Right lobe of liver (tissue), 6 donors: Measurements from ENCODE around the gene B9D1. TPM values are rescaled to one million over a fixed set of nuclear protein-coding genes. Genes with fewer than 3 reads are reported as not detected.

ENCODE experiments used
- ATAC-seq, 4 donors: fragments of 200-7000 bp; cut with Tn5 transposase; one replicate each; pipeline ENCODE4 v1.9.1; 2020; ENCODE audit warnings: mild to moderate bottlenecking in 4 of 4, moderate library complexity in 4 of 4
- DNase-seq, 3 donors: peaks; one replicate each; pipeline ENCODE4 v3.0.0-alpha.2; 2020
- H3K27ac ChIP-seq, 3 donors: fragments of 200-600 bp; one replicate each; pipeline ENCODE4 v1.8.0; 2022
- H3K27me3 ChIP-seq, 2 donors: fragments of 200-600 bp; one replicate each; pipeline ENCODE4 v1.8.0; 2022
- H3K36me3 ChIP-seq, 4 donors: fragments of 200-600 bp; sonication (generic) in 1 of 4; one replicate each; pipeline versions ENCODE4 v1.5.1 to v1.8.0; 2017 to 2022; ENCODE audit warnings: control low read depth in 1 of 4
- H3K4me1 ChIP-seq, 4 donors: fragments of 200-600 bp; sonication (generic) in 1 of 4; one replicate each; pipeline versions ENCODE4 v1.5.1 to v1.8.0; 2017 to 2022; ENCODE audit warnings: control low read depth in 1 of 4
- H3K4me3 ChIP-seq, 3 donors: fragments of 200-600 bp; one replicate each; pipeline ENCODE4 v1.8.0; 2022
- H3K9me3 ChIP-seq, 4 donors: fragments of 200-600 bp; sonication (generic) in 1 of 4; one replicate each; pipeline versions ENCODE4 v1.5.1 to v1.8.0; 2017 to 2022; ENCODE audit warnings: control low read depth in 1 of 4
- POLR2A ChIP-seq: fragments of 450-650 bp; IDR thresholded peaks from one replicate; pipeline ENCODE4 v1.6.1; 2017; ENCODE audit warnings: antibody characterized with exemption, mild to moderate bottlenecking
- WGBS: methylation state at CpG from one replicate; pipeline ENCODE4 v1.1.6; 2018; ENCODE audit warnings: low coverage, low lambda C conversion rate; ENCODE audit not compliant: insufficient coverage; ENCODE audit errors: missing lambda C conversion rate; 5-methylcytosine and 5-hydroxymethylcytosine counted together
- intact Hi-C, 2 donors: fragments of 100-400 bp; cut with DNase I; formaldehyde crosslinking; loops; one replicate each; pipeline versions ENCODE4 v1.11.2 to v1.14.1; 2022
- total RNA-seq, 6 experiments: library from RNA; depleted of rRNA in 2 of 6; stranded (reverse); fragments of >200 nt in 2 of 6; fragmentation: NEBNext Ultra II Directional in 3 of 6; extraction: Animal tissue kit (Norgen Biotek cat#: 25700) in 3 of 6; gene quantifications; one replicate each; pipeline versions ENCODE4 v1.1.0 to v1.2.4, GENCODE V29; 2016 to 2023
- TF ChIP-seq, protein P1 (sequence below), 4 donors: fragments of 200-600 bp in 3 of 4; fragments of 450-650 bp in 1 of 4; IDR thresholded peaks; one replicate each; pipeline versions ENCODE4 v1.5.1 to v1.8.0; 2016 to 2022; ENCODE audit warnings: antibody characterized with exemption in 4 of 4, mild to moderate bottlenecking in 2 of 4
- donor health status: DM: no; HTN: yes; CAD: no.
- donor health status: DM: no; HTN: no; CAD: no.
- donor health status: DM: no; HTN: no; CAD: no.
- donor health status: DM: no; HTN: yes; CAD: no.
- donor health status: DM: no; HTN: yes; CAD: no.

The B9D1 gene
- total RNA-seq, 6 experiments from 2014 or later = 2.3 to 27.9 (median 5.7) TPM

DNA sequence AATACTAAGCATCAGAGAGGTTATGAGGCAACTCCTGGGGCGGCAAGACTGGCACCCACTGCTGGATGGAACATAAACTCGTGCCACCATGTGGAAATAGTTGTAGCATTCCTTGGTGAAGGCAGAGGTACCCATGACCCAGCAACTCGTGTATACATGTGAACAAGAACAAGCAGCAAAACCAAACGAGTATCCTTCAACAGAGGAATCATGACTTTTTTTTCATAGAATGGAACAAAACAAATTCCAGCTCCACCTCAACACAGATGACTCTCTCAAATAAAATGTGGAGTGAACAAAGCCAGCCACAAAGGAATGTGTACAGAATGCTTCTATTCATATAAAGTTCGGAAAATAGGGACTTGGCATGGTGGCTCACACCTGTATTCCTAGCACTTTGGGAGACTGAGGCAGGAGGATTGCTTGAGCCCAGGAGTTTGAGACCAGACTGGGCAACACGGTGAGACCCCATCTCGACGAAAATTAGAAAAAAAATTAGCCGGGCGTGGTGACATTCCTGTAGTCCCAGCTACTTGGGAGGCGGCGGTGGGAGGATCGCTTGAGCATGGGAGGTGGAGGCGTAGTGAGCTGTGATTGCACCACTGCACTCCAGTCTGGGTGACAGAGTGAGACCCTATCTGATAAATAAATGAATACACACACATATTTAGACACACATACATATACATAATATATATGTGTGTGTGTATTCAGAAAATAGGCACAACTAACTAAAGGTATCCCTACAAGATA, 35.3 kb downstream of the B9D1 start:
- intact Hi-C loops = no loop called here
- no peak overlapping the region for H3K4me3 ChIP-seq
- peaks cover 0 to 4% (median 1%) of the 10 kb centered on the region in 4 donors for H3K9me3 ChIP-seq
- no peak overlapping the region for H3K27ac ChIP-seq
- TF ChIP-seq, protein P1, sequence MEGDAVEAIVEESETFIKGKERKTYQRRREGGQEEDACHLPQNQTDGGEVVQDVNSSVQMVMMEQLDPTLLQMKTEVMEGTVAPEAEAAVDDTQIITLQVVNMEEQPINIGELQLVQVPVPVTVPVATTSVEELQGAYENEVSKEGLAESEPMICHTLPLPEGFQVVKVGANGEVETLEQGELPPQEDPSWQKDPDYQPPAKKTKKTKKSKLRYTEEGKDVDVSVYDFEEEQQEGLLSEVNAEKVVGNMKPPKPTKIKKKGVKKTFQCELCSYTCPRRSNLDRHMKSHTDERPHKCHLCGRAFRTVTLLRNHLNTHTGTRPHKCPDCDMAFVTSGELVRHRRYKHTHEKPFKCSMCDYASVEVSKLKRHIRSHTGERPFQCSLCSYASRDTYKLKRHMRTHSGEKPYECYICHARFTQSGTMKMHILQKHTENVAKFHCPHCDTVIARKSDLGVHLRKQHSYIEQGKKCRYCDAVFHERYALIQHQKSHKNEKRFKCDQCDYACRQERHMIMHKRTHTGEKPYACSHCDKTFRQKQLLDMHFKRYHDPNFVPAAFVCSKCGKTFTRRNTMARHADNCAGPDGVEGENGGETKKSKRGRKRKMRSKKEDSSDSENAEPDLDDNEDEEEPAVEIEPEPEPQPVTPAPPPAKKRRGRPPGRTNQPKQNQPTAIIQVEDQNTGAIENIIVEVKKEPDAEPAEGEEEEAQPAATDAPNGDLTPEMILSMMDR (IDR thresholded peaks at IDR 0.05) = no peak
- no peak for TF ChIP-seq POLR2A
- no peaks in the 10 kb centered on the region for H3K36me3 ChIP-seq
- H3K27me3 ChIP-seq = no peaks in the 10 kb centered on the region
- ATAC-seq (no peak), DNase-seq (peak in 1 of 3 donors; percentile 29)
- WGBS = 95% methylated on average over 14 of the region's 14 CpGs
- H3K4me1 ChIP-seq = no peaks in the 10 kb centered on the region

DNA sequence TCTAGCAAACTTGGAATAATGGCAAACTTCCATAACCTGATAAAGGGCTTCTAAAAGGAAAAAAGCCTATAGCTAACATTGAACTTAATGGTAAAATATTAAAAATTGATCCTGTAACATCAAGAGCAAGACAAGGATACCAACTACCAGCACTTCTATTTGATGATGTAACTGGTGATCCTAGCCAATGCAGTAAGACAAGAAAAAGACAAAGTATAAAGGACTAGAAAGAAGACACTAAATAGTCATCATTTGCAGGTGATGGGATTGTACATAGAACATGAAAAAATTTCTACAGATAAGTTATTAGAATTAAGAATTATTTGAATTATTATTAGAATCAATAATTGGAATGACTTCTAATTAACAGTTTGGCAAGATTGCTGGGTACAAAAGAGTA, 37.0 kb downstream of the B9D1 start:
- Histone ChIP-seq H3K27me3 (no peaks in the 10 kb centered on the region), H3K27ac (no peak overlapping the region), H3K4me3 (no peak overlapping the region), H3K36me3 (no peaks in the 10 kb centered on the region), H3K4me1 (no peaks in the 10 kb centered on the region), H3K9me3 (peaks cover 0 to 4% (median 1%) of the 10 kb centered on the region in 4 donors)
- DNase-seq (no peak), ATAC-seq (no peak)
- intact Hi-C loops = no loop called here
- TF ChIP-seq, protein P1 (IDR thresholded peaks at IDR 0.05) = no peak
- no peak for TF ChIP-seq POLR2A

DNA sequence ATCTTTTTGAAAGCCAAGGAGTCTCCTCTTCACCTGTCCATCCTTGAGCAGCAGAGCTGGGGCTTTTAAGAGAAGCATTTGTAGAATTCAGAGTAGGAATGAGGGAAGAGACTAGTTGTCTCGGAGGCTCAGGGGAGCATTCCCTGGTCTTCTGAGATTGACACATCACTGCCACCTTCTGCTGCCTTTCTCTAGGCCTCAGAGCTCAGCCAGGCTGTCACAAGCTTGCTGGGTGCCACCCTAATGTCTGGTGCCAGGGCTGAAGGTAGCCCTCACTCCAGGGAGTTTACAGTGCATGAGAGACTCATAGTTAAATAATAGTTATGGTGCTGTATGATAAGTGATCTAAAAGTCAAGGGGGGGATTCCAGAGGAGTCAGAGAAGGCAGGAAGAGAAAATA, 39.7 kb downstream of the B9D1 start:
- H3K4me3 ChIP-seq = no peak overlapping the region
- TF ChIP-seq, protein P1 (IDR thresholded peaks at IDR 0.05) = no peak
- TF ChIP-seq POLR2A = no peak
- ATAC-seq = no peak
- WGBS = no CpG with 5 or more reads among the region's 1 CpG
- peak in 2 of 3 donors; percentile 6 to 17 for DNase-seq
- peaks cover 0 to 3% (median under 1%) of the 10 kb centered on the region in 4 donors for H3K4me1 ChIP-seq
- intact Hi-C loops = no loop called here
- no peaks in the 10 kb centered on the region for H3K27me3 ChIP-seq
- no peak overlapping the region for H3K27ac ChIP-seq
- H3K36me3 ChIP-seq = no peaks in the 10 kb centered on the region
- peaks cover 0 to 4% (median 1%) of the 10 kb centered on the region in 4 donors for H3K9me3 ChIP-seq

DNA sequence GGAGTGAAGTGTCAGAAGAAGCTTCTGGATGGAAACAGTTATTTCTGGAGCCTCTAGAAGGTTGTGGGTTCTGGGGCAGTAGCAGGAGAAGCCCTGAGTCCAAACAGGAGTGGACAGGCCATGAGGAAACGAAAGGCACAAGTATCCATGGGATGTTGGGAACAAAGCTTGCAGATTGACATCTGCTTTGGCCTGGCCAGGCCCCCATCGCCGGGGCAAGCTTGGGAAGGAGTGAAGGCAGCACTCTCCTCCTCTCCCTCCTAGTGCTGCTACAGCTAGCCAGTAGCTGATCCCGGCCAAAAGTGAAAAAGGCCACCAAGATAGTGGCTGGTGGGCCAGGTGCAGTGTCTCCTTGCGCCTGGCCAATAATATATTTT, 40.4 kb downstream of the B9D1 start:
- WGBS = 100% methylated on average over 5 of the region's 5 CpGs
- H3K4me1 ChIP-seq = peaks cover 0 to 6% (median 3%) of the 10 kb centered on the region in 4 donors
- H3K27me3 ChIP-seq = no peaks in the 10 kb centered on the region
- H3K27ac ChIP-seq = no peak overlapping the region
- no peak for ATAC-seq
- TF ChIP-seq, protein P1 (IDR thresholded peaks at IDR 0.05) = no peak
- no peak for TF ChIP-seq POLR2A
- peaks cover 0 to 4% (median 1%) of the 10 kb centered on the region in 4 donors for H3K9me3 ChIP-seq
- intact Hi-C loops = no loop called here
- H3K4me3 ChIP-seq = no peak overlapping the region
- H3K36me3 ChIP-seq = no peaks in the 10 kb centered on the region
- peak in 2 of 3 donors; percentile 12 to 38 for DNase-seq
